H9 (cell line): ENCODE measurements around the gene TMPRSS15. TPM values are rescaled to one million over a fixed set of nuclear protein-coding genes. Genes with fewer than 3 reads are reported as not detected.
A peak's percentile ranks its signal among the peaks of the same experiment; 100 is the strongest.

Source experiments
- DNase-seq: peaks from one replicate; pipeline ENCODE4 v3.0.0-alpha.2; 2017
- H2AFZ ChIP-seq: one replicate; pipeline ENCODE4 v1.6.1; 2013; ENCODE audit warnings: mild to moderate bottlenecking, low read length, control low read depth, moderate library complexity
- H2AK5ac ChIP-seq: 2 replicates; pipeline ENCODE4 v1.6.1; 2013; ENCODE audit warnings: low read length, control low read depth, mixed read lengths; ENCODE audit not compliant: insufficient read length
- H2BK120ac ChIP-seq: one replicate; pipeline ENCODE4 v1.6.1; 2013; ENCODE audit warnings: low read depth, mild to moderate bottlenecking, low read length, control low read depth, inconsistent platforms; ENCODE audit not compliant: poor library complexity, severe bottlenecking
- H2BK12ac ChIP-seq: 2 replicates; pipeline ENCODE4 v1.6.1; 2013; ENCODE audit warnings: low read length, control low read depth, mixed read lengths, low read depth; ENCODE audit not compliant: insufficient read length
- H2BK15ac ChIP-seq: 2 replicates; pipeline ENCODE4 v1.6.1; 2013; ENCODE audit warnings: low read depth, low read length, control low read depth
- H2BK20ac ChIP-seq: one replicate; pipeline ENCODE4 v1.6.1; 2013; ENCODE audit warnings: low read depth, mild to moderate bottlenecking, low read length, control low read depth, inconsistent platforms; ENCODE audit not compliant: poor library complexity, severe bottlenecking
- H2BK5ac ChIP-seq: 2 replicates; pipeline ENCODE4 v1.6.1; 2013; ENCODE audit warnings: low read length, control low read depth, mixed read lengths; ENCODE audit not compliant: insufficient read length
- H3K14ac ChIP-seq: 2 replicates; pipeline ENCODE4 v1.6.1; 2013; ENCODE audit warnings: low read length, control low read depth; ENCODE audit not compliant: insufficient read depth
- H3K18ac ChIP-seq: 2 replicates; pipeline ENCODE4 v1.6.1; 2013; ENCODE audit warnings: low read depth, mild to moderate bottlenecking, mixed read lengths, low read length, control low read depth; ENCODE audit not compliant: insufficient read length
- H3K23ac ChIP-seq: 2 replicates; pipeline ENCODE4 v1.6.1; 2013; ENCODE audit warnings: low read length, control low read depth, mixed read lengths, low read depth; ENCODE audit not compliant: insufficient read length
- H3K23me2 ChIP-seq: 2 replicates; pipeline ENCODE4 v1.6.1; 2013; ENCODE audit warnings: low read depth, mild to moderate bottlenecking, mixed read lengths, low read length, control low read depth; ENCODE audit not compliant: insufficient read length, poor library complexity, severe bottlenecking
- H3K27ac ChIP-seq: 2 replicates; pipeline ENCODE4 v1.5.1; 2013; ENCODE audit warnings: low read length, control low read depth, mixed read lengths, low read depth; ENCODE audit not compliant: insufficient read length
- H3K27me3 ChIP-seq: 2 replicates; pipeline ENCODE4 v1.6.1; 2013; ENCODE audit warnings: low read length, control low read depth, inconsistent platforms; ENCODE audit not compliant: insufficient read depth
- H3K4ac ChIP-seq: 2 replicates; pipeline ENCODE4 v1.6.1; 2013; ENCODE audit warnings: low read depth, mild to moderate bottlenecking, control low read depth, inconsistent platforms, low read length, moderate library complexity
- H3K4me1 ChIP-seq: 2 replicates; pipeline ENCODE4 v1.6.1; 2013; ENCODE audit warnings: low read length, control low read depth, inconsistent platforms; ENCODE audit not compliant: insufficient read depth
- H3K4me2 ChIP-seq: 2 replicates; pipeline ENCODE4 v1.6.1; 2013; ENCODE audit warnings: low read length, control low read depth, mixed read lengths; ENCODE audit not compliant: insufficient read length, insufficient read depth
- H3K56ac ChIP-seq: 2 replicates; pipeline ENCODE4 v1.6.1; 2013; ENCODE audit warnings: low read depth, mild to moderate bottlenecking, mixed read lengths, low read length, control low read depth; ENCODE audit not compliant: insufficient read length
- H3K79me1 ChIP-seq: 2 replicates; pipeline ENCODE4 v1.6.1; 2013; ENCODE audit warnings: low read depth, mild to moderate bottlenecking, moderate library complexity, low read length, control low read depth, inconsistent platforms; ENCODE audit not compliant: insufficient read depth, poor library complexity, severe bottlenecking
- H3K79me2 ChIP-seq: 2 replicates; pipeline ENCODE4 v1.6.1; 2013; ENCODE audit warnings: low read length, control low read depth, inconsistent platforms; ENCODE audit not compliant: insufficient read depth
- H3K9ac ChIP-seq: 2 replicates; pipeline ENCODE4 v1.6.1; 2013; ENCODE audit warnings: low read length, control low read depth, mixed read lengths; ENCODE audit not compliant: insufficient read length; ENCODE audit errors: extremely low read depth
- H3K9me3 ChIP-seq: one replicate; pipeline ENCODE4 v1.6.1; 2013; ENCODE audit warnings: low read depth, low read length, inconsistent platforms; ENCODE audit not compliant: control insufficient read depth
- H3T11ph ChIP-seq: one replicate; pipeline ENCODE4 v1.6.1; 2013; ENCODE audit warnings: mild to moderate bottlenecking, low read length, control low read depth, inconsistent platforms
- H4K20me1 ChIP-seq: one replicate; pipeline ENCODE4 v1.6.1; 2013; ENCODE audit not compliant: control insufficient read depth, insufficient read length, insufficient read depth
- H4K5ac ChIP-seq: 2 replicates; pipeline ENCODE4 v1.6.1; 2013; ENCODE audit warnings: low read depth, mild to moderate bottlenecking, mixed read lengths, low read length, control low read depth; ENCODE audit not compliant: insufficient read length
- H4K8ac ChIP-seq: replicated peaks from 2 replicates; pipeline ENCODE4 v1.6.1; 2013; ENCODE audit warnings: low read length, control low read depth, mixed read lengths, low read depth; ENCODE audit not compliant: insufficient read length
- H4K91ac ChIP-seq: 2 replicates; pipeline ENCODE4 v1.6.1; 2013; ENCODE audit warnings: low read depth, mild to moderate bottlenecking, moderate library complexity, mixed read lengths, low read length, control low read depth; ENCODE audit not compliant: insufficient read length
- H3K27ac Mint-ChIP-seq, 3 experiments: 2 replicates in 2 of 3; 3 replicates in 1 of 3; pipeline ENCODE4 v1.8.0; 2020 to 2021; ENCODE audit warnings: mixed read lengths in 3 of 3, mild to moderate bottlenecking in 1 of 3, moderate library complexity in 1 of 3
- H3K27me3 Mint-ChIP-seq: 2 replicates; pipeline ENCODE4 v1.8.0; 2021; ENCODE audit warnings: low read depth, mild to moderate bottlenecking, moderate library complexity, mixed read lengths
- H3K36me3 Mint-ChIP-seq, 3 experiments: 2 replicates in 2 of 3; 3 replicates in 1 of 3; pipeline ENCODE4 v1.8.0; 2020 to 2021; ENCODE audit warnings: low read depth in 3 of 3, mixed read lengths in 3 of 3; ENCODE audit not compliant: insufficient read depth in 1 of 3
- H3K4me1 Mint-ChIP-seq, 2 experiments: 2 replicates each; pipeline ENCODE4 v1.8.0; 2020; ENCODE audit warnings: mixed read lengths in 2 of 2
- H3K4me3 Mint-ChIP-seq, 2 experiments: 2 replicates in 1 of 2; 3 replicates in 1 of 2; pipeline ENCODE4 v1.8.0; 2020 to 2021; ENCODE audit warnings: mild to moderate bottlenecking in 2 of 2, mixed read lengths in 2 of 2, moderate library complexity in 1 of 2
- H3K9me3 Mint-ChIP-seq, 2 experiments: 2 replicates in 1 of 2; 3 replicates in 1 of 2; pipeline ENCODE4 v1.8.0; 2020; ENCODE audit warnings: mild to moderate bottlenecking in 2 of 2, mixed read lengths in 2 of 2, moderate library complexity in 1 of 2
- WGBS: extraction: QIAGEN DNeasy Blood & Tissue Kit; methylation state at CpG from one replicate; pipeline ENCODE4 v1.1.7; 2013; ENCODE audit warnings: missing lambda C conversion rate, low lambda C conversion rate, mixed read lengths; ENCODE audit not compliant: insufficient read length; ENCODE audit errors: extremely low coverage; 5-methylcytosine and 5-hydroxymethylcytosine counted together
- total RNA-seq: library from RNA; stranded (reverse); gene quantifications from 2 replicates; pipeline ENCODE4 v1.2.1, GENCODE V29; 2021
- TF ChIP-seq, protein P1 (sequence below): fragments of 200-600 bp; sonication (generic); conservative IDR thresholded peaks from 3 replicates; pipeline ENCODE4 v1.8.0; 2021; ENCODE audit warnings: antibody characterized with exemption, mild to moderate bottlenecking

The TMPRSS15 gene
- total RNA-seq, 1 experiment from 2014 or later: not detected

DNA sequence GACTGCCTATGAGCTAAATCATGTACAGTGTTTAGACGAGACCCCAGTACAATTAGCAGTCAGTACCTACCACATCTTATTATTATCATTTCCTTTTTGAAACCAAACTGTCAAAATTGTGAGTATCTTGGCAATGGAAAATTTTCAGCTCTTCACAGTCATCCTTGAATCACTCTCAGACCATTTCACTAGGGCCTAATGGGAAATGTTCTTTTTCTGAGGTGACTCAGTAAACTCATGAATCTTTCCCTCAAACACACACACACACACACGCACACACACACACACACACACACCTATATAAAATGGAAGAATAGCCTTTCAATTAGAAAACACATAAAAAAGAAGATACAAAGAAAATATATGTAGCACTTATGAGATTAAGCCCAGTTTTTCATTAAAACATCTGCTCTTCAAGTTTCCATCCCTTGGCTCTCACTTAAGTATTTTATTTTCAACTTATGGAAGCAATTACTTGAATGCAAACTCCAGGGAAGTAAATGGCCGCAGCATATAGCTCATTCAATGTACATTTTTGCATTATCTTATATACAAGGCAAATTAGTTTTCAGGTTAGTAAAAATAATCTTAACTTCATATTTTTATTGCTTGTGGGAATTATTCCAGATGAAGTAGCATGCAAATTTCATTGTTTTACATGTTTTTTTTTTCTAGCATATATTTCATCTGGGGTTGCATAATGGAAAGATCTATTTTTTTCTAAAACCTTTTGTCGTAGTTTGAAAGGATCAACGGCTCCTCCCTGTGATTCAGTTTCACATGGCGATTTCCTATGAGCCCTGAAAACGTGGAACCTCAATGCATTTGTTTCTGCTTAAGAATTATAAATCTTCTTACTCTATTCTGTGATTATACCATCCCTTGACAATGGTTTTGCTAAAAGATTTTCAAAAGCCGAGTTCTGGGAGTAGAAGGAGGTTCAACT, 46.3 kb upstream of the TMPRSS15 start:
- Histone ChIP-seq H3K56ac (no peak overlapping the region), H2AK5ac (no peak overlapping the region), H3K18ac (no peak overlapping the region), H2BK15ac (no peak overlapping the region), H4K20me1 (no peaks in the 10 kb centered on the region), H2BK120ac (no peak overlapping the region), H3K9ac (no peak overlapping the region), H3K14ac (no peak overlapping the region), H3K79me2 (no peaks in the 10 kb centered on the region), H3K4me2 (no peak overlapping the region), H3K9me3 (no peaks in the 10 kb centered on the region), H4K5ac (no peak overlapping the region), H3K23ac (no peak overlapping the region), H3K79me1 (no peaks in the 10 kb centered on the region), H3T11ph (no peak overlapping the region), H4K91ac (no peak overlapping the region), H3K23me2 (no peaks in the 10 kb centered on the region), H2BK12ac (no peak overlapping the region), H2BK20ac (no peak overlapping the region), H2BK5ac (no peak overlapping the region), H4K8ac (no peak overlapping the region), H2AFZ (no peak overlapping the region), H3K4ac (no peak overlapping the region), H3K27me3 (no peaks in the 10 kb centered on the region), H3K4me1 (no peaks in the 10 kb centered on the region), H3K27ac (no peak overlapping the region)
- Mint-ChIP-seq H3K9me3 (peaks cover 6 to 7% of the 10 kb centered on the region in 2 experiments; a peak in 4 of 5 replicates), H3K4me3 (no peak overlapping the region), H3K4me1 (peaks cover 5 to 12% of the 10 kb centered on the region in 2 experiments), H3K27ac (peak overlapping the region in 1 of 3 experiments; percentile 41; a peak in 1 of 7 replicates), H3K36me3 (peaks cover 0 to 4% (median 0%) of the 10 kb centered on the region in 3 experiments; a peak in 3 of 7 replicates), H3K27me3 (no peaks in the 10 kb centered on the region)
- WGBS: no CpG with 5 or more reads among the region's 8 CpGs
- TF ChIP-seq, protein P1, sequence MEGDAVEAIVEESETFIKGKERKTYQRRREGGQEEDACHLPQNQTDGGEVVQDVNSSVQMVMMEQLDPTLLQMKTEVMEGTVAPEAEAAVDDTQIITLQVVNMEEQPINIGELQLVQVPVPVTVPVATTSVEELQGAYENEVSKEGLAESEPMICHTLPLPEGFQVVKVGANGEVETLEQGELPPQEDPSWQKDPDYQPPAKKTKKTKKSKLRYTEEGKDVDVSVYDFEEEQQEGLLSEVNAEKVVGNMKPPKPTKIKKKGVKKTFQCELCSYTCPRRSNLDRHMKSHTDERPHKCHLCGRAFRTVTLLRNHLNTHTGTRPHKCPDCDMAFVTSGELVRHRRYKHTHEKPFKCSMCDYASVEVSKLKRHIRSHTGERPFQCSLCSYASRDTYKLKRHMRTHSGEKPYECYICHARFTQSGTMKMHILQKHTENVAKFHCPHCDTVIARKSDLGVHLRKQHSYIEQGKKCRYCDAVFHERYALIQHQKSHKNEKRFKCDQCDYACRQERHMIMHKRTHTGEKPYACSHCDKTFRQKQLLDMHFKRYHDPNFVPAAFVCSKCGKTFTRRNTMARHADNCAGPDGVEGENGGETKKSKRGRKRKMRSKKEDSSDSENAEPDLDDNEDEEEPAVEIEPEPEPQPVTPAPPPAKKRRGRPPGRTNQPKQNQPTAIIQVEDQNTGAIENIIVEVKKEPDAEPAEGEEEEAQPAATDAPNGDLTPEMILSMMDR: no peak
- DNase-seq: no peak
